HEK293 (cell line): Measurements from ENCODE around the gene AMPD2.

Experiments used
- CTCF ChIA-PET: fragments of 350-600 bp; formaldehyde crosslinking; extraction: SDS; loops from one replicate; lab custom pipeline; 2021; ENCODE audit warnings: antibody characterized with exemption; lab: Yijun Ruan, JAX
- POLR2A ChIA-PET: fragments of 300-600 bp; formaldehyde crosslinking; extraction: SDS; loops from one replicate; lab custom pipeline; 2020; ENCODE audit warnings: antibody characterized with exemption, inconsistent platforms; lab: Yijun Ruan, JAX
- H3K27ac ChIP-seq: fragments of 200-500 bp; sonication (Bioruptor generic); 2 replicates; pipeline ENCODE4 v1.5.1; 2014; ENCODE audit warnings: low read depth, low read length, control low read depth, inconsistent platforms; ENCODE audit errors: extremely low read depth
- H3K36me3 ChIP-seq, 2 experiments: fragments of 200-500 bp in 1 of 2; sonication (Bioruptor generic) in 1 of 2; 1 replicate in 1 of 2; 2 replicates in 1 of 2; pipeline ENCODE4 v1.5.1; 2014 to 2017; ENCODE audit warnings: inconsistent platforms in 2 of 2, low read length in 2 of 2; ENCODE audit not compliant: control insufficient read depth in 2 of 2, insufficient read depth in 1 of 2
- H3K4me1 ChIP-seq: fragments of 200-500 bp; sonication (Bioruptor generic); 2 replicates; pipeline ENCODE4 v1.5.1; 2014; ENCODE audit warnings: mild to moderate bottlenecking, low read length, inconsistent platforms; ENCODE audit not compliant: control insufficient read depth, insufficient read depth
- H3K4me3 ChIP-seq: 2 replicates; pipeline ENCODE4 v1.5.1; 2011; ENCODE audit warnings: low read depth, mild to moderate bottlenecking, control low read depth, low read length, moderate library complexity
- H3K9me3 ChIP-seq: fragments of 200-500 bp; sonication (Bioruptor generic); 2 replicates; pipeline ENCODE4 v1.5.1; 2014; ENCODE audit warnings: low read depth, low read length, inconsistent platforms; ENCODE audit not compliant: control insufficient read depth, insufficient read depth
- ATF2 ChIP-seq: fragments of 450-650 bp; formaldehyde crosslinking; IDR thresholded peaks from 2 replicates; pipeline ENCODE4 v1.5.1; 2016; ENCODE audit warnings: missing biosample characterization, missing genetic modification characterization, low read depth
- GLIS2 ChIP-seq: fragments of 450-650 bp; formaldehyde crosslinking; IDR thresholded peaks from 2 replicates; pipeline ENCODE4 v1.5.1; 2016; ENCODE audit warnings: missing biosample characterization, missing genetic modification characterization
- MYNN ChIP-seq: fragments of 450-650 bp; formaldehyde crosslinking; IDR thresholded peaks from 2 replicates; pipeline ENCODE4 v1.5.1; 2016; ENCODE audit warnings: missing biosample characterization, missing genetic modification characterization, borderline replicate concordance
- MZF1 ChIP-seq: fragments of 450-650 bp; formaldehyde crosslinking; IDR thresholded peaks from 2 replicates; pipeline ENCODE4 v1.5.1; 2017; ENCODE audit warnings: missing biosample characterization, missing genetic modification characterization, borderline replicate concordance
- PRDM1 ChIP-seq: fragments of 450-650 bp; formaldehyde crosslinking; IDR thresholded peaks from 2 replicates; pipeline ENCODE4; 2016; ENCODE audit warnings: missing biosample characterization, missing genetic modification characterization
- PRDM6 ChIP-seq: fragments of 450-650 bp; formaldehyde crosslinking; IDR thresholded peaks from 2 replicates; pipeline ENCODE4 v1.5.1; 2017; ENCODE audit warnings: missing biosample characterization, missing genetic modification characterization
- YY1 ChIP-seq: fragments of 450-650 bp; formaldehyde crosslinking; IDR thresholded peaks from 2 replicates; pipeline ENCODE4 v1.5.1; 2018; ENCODE audit warnings: missing biosample characterization, missing genetic modification characterization
- ZBTB21 ChIP-seq: fragments of 450-650 bp; formaldehyde crosslinking; IDR thresholded peaks from 2 replicates; pipeline ENCODE4 v1.5.1; 2017; ENCODE audit warnings: missing biosample characterization, missing genetic modification characterization
- ZBTB8A ChIP-seq: fragments of 450-650 bp; formaldehyde crosslinking; IDR thresholded peaks from 2 replicates; pipeline ENCODE4 v1.5.1; 2016; ENCODE audit warnings: missing biosample characterization, missing genetic modification characterization
- ZFHX2 ChIP-seq: fragments of 450-650 bp; formaldehyde crosslinking; conservative IDR thresholded peaks from 2 replicates; pipeline ENCODE4 v1.5.1; 2016; ENCODE audit warnings: missing biosample characterization, missing genetic modification characterization
- ZNF10 ChIP-seq: fragments of 450-650 bp; formaldehyde crosslinking; IDR thresholded peaks from 2 replicates; pipeline ENCODE4 v1.5.1; 2017; ENCODE audit warnings: missing biosample characterization, missing genetic modification characterization
- ZNF140 ChIP-seq: fragments of 450-650 bp; formaldehyde crosslinking; IDR thresholded peaks from 2 replicates; pipeline ENCODE4 v1.5.1; 2016; ENCODE audit warnings: missing biosample characterization, missing genetic modification characterization
- ZNF16 ChIP-seq: fragments of 450-650 bp; formaldehyde crosslinking; IDR thresholded peaks from 2 replicates; pipeline ENCODE4 v1.5.1; 2016; ENCODE audit warnings: low read depth, missing biosample characterization, missing genetic modification characterization
- ZNF302 ChIP-seq: fragments of 450-650 bp; formaldehyde crosslinking; IDR thresholded peaks from 2 replicates; pipeline ENCODE4 v1.5.1; 2016; ENCODE audit warnings: missing biosample characterization, missing genetic modification characterization, low read depth
- ZNF398 ChIP-seq: fragments of 450-650 bp; formaldehyde crosslinking; IDR thresholded peaks from 2 replicates; pipeline ENCODE4 v1.5.1; 2017; ENCODE audit warnings: missing biosample characterization, missing genetic modification characterization
- ZNF404 ChIP-seq: fragments of 450-650 bp; formaldehyde crosslinking; IDR thresholded peaks from 2 replicates; pipeline ENCODE4 v1.5.1; 2017; ENCODE audit warnings: missing biosample characterization, missing genetic modification characterization
- ZNF449 ChIP-seq: fragments of 450-650 bp; formaldehyde crosslinking; IDR thresholded peaks from 2 replicates; pipeline ENCODE4 v1.5.1; 2017; ENCODE audit warnings: missing biosample characterization, mild to moderate bottlenecking, missing genetic modification characterization, moderate library complexity
- ZNF529 ChIP-seq: fragments of 450-650 bp; formaldehyde crosslinking; IDR thresholded peaks from 2 replicates; pipeline ENCODE4 v1.5.1; 2017; ENCODE audit warnings: missing genetic modification characterization, missing biosample characterization; ENCODE audit not compliant: insufficient replicate concordance
- ZNF530 ChIP-seq: fragments of 450-650 bp; formaldehyde crosslinking; IDR thresholded peaks from 2 replicates; pipeline ENCODE4 v1.5.1; 2016; ENCODE audit warnings: low read depth, missing biosample characterization, missing genetic modification characterization
- ZNF558 ChIP-seq: fragments of 450-650 bp; formaldehyde crosslinking; IDR thresholded peaks from 2 replicates; pipeline ENCODE4 v1.5.1; 2016; ENCODE audit warnings: missing biosample characterization, missing genetic modification characterization
- ZNF585B ChIP-seq: fragments of 450-650 bp; formaldehyde crosslinking; IDR thresholded peaks from 2 replicates; pipeline ENCODE4 v1.5.1; 2016; ENCODE audit warnings: missing biosample characterization, missing genetic modification characterization
- ZNF600 ChIP-seq: fragments of 450-650 bp; formaldehyde crosslinking; IDR thresholded peaks from 2 replicates; pipeline ENCODE4 v1.5.1; 2016; ENCODE audit warnings: missing biosample characterization, missing genetic modification characterization
- ZNF660 ChIP-seq: fragments of 450-650 bp; IDR thresholded peaks from 2 replicates; pipeline ENCODE4 v1.5.1; 2018; ENCODE audit warnings: missing biosample characterization, mild to moderate bottlenecking, missing genetic modification characterization
- ZNF747 ChIP-seq: fragments of 450-650 bp; formaldehyde crosslinking; IDR thresholded peaks from 2 replicates; pipeline ENCODE4 v1.5.1; 2016; ENCODE audit warnings: missing biosample characterization, missing genetic modification characterization
- ZNF76 ChIP-seq: fragments of 450-650 bp; formaldehyde crosslinking; IDR thresholded peaks from 2 replicates; pipeline ENCODE4; 2016; ENCODE audit warnings: low read depth, missing biosample characterization, missing genetic modification characterization, borderline replicate concordance
- ZNF785 ChIP-seq: fragments of 450-650 bp; formaldehyde crosslinking; IDR thresholded peaks from 2 replicates; pipeline ENCODE4 v1.5.1; 2016; ENCODE audit warnings: missing biosample characterization, missing genetic modification characterization
- ZNF791 ChIP-seq: fragments of 450-650 bp; formaldehyde crosslinking; IDR thresholded peaks from 2 replicates; pipeline ENCODE4 v1.5.1; 2016; ENCODE audit warnings: missing biosample characterization, missing genetic modification characterization
- ZSCAN5A ChIP-seq: fragments of 450-650 bp; formaldehyde crosslinking; IDR thresholded peaks from 2 replicates; pipeline ENCODE4 v1.5.1; 2016; ENCODE audit warnings: missing biosample characterization, missing genetic modification characterization

Gene AMPD2

GRCh38 chr1:109652402-109652801 is 32.8 kb downstream of the AMPD2 start (continued):
- TF ChIP-seq ZNF449 (tag by site-specific recombination): no peak
- TF ChIP-seq ZBTB8A (tag by site-specific recombination): no peak
- TF ChIP-seq ZNF585B (tag by site-specific recombination): no peak
- no peak for TF ChIP-seq YY1
- no peak for TF ChIP-seq ZNF10 (tag by site-specific recombination)
- no peak for TF ChIP-seq ZNF76 (tag by site-specific recombination)
- TF ChIP-seq ZNF302 (tag by site-specific recombination): no peak

GRCh38 chr1:109653306-109653705 is 33.7 kb downstream of the AMPD2 start:
- H3K27ac ChIP-seq: no peak overlapping the region
- no peaks in the 10 kb centered on the region for H3K36me3 ChIP-seq
- ChIA-PET POLR2A (no interaction called here), CTCF (interaction anchor here (0.7 to 6.1 kb wide), 6 partner anchors 12 to 358 kb away, joined by 4 to 156 read pairs (median 16); partner anchors contain the start of gene AHCYL1)
- H3K4me3 ChIP-seq: no peak overlapping the region
- TF ChIP-seq ZNF600 (tag by site-specific recombination) (no peak), ATF2 (tag by site-specific recombination) (no peak), ZNF398 (tag by site-specific recombination) (no peak), MZF1 (tag by site-specific recombination) (no peak), ZNF529 (tag by site-specific recombination) (no peak)
- H3K9me3 ChIP-seq: no peaks in the 10 kb centered on the region
- H3K4me1 ChIP-seq: no peaks in the 10 kb centered on the region

- Histone ChIP-seq H3K4me3 (no peak overlapping the region), H3K4me1 (no peaks in the 10 kb centered on the region), H3K27ac (no peak overlapping the region), H3K9me3 (no peaks in the 10 kb centered on the region), H3K36me3 (no peaks in the 10 kb centered on the region)
- ChIA-PET CTCF (interaction anchor here (0.6 to 1.0 kb wide), 3 partner anchors 13 to 106 kb away, joined by 3 to 5 read pairs (median 3); partner anchors contain the start of gene GNAI3), POLR2A (no interaction called here)
- TF ChIP-seq ZNF791 (tag by site-specific recombination) (no peak), ZNF785 (tag by site-specific recombination) (no peak), PRDM1 (tag by site-specific recombination) (no peak), ZNF404 (tag by site-specific recombination) (no peak), ZNF140 (tag by site-specific recombination) (no peak), ZNF558 (no peak), ZFHX2 (no peak), ZBTB21 (tag by site-specific recombination) (no peak), PRDM6 (tag by site-specific recombination) (no peak), ZNF16 (no peak), ZNF747 (tag by site-specific recombination) (no peak), ZSCAN5A (no peak), ZNF530 (tag by site-specific recombination) (no peak), ZNF660 (no peak), GLIS2 (tag by site-specific recombination) (no peak), MYNN (tag by site-specific recombination) (no peak)
These were observed 34.9 kb downstream of the AMPD2 start for GRCh38 chr1:109654519-109654918.
